OCI-LY7 (cell line): Measurements from ENCODE around the gene CXCL14. TPM values are rescaled to one million over a fixed set of nuclear protein-coding genes. Genes with fewer than 3 reads are reported as not detected.

Experiments
- BruUV-seq: library from RNA; stranded (reverse); fragments of 400-500 nt; replicated peaks from 2 replicates; lab custom pipeline; 2021; lab: Mats Ljungman, UMichigan
- CTCF ChIA-PET: fragments of 300-600 bp; sonication (Branson Sonifier 250); formaldehyde crosslinking; loops from one replicate; lab custom pipeline; 2022; ENCODE audit warnings: antibody characterized with exemption; ENCODE audit not compliant: unreplicated experiment; lab: Charles Lee
- POLR2A ChIA-PET: fragments of 300-600 bp; sonication (Branson Sonifier 250); formaldehyde crosslinking; loops from one replicate; lab custom pipeline; 2022; ENCODE audit warnings: antibody characterized with exemption; lab: Charles Lee
- DNase-seq: peaks from one replicate; pipeline ENCODE4 v3.0.0-alpha.2; 2015; ENCODE audit warnings: low spot score
- H2AFZ ChIP-seq: fragments of 200-600 bp; sonication (generic), shearing (Covaris generic); 2 replicates; pipeline ENCODE4 v1.6.1; 2014; ENCODE audit warnings: mild to moderate bottlenecking, antibody characterized with exemption, low read length, moderate library complexity
- H3K27ac ChIP-seq: fragments of 200-600 bp; sonication (generic); 2 replicates; pipeline ENCODE4 v1.5.1; 2014; ENCODE audit warnings: mixed run types, low read depth, mild to moderate bottlenecking, moderate library complexity, low read length, inconsistent platforms; ENCODE audit not compliant: poor library complexity, severe bottlenecking
- H3K36me3 ChIP-seq: fragments of 200-600 bp; sonication (generic); 2 replicates; pipeline ENCODE4 v1.6.1; 2014; ENCODE audit warnings: mild to moderate bottlenecking, antibody characterized with exemption, low read length, moderate library complexity, mixed read lengths; ENCODE audit not compliant: insufficient read depth
- H3K4me1 ChIP-seq: fragments of 200-600 bp; sonication (generic); 2 replicates; pipeline ENCODE4 v1.5.1; 2014; ENCODE audit warnings: mild to moderate bottlenecking, low read length; ENCODE audit not compliant: insufficient read depth, poor library complexity, severe bottlenecking
- H3K4me2 ChIP-seq: fragments of 200-600 bp; sonication (generic); 2 replicates; pipeline ENCODE4 v1.6.1; 2014; ENCODE audit warnings: mild to moderate bottlenecking, low read length
- H3K4me3 ChIP-seq: fragments of 200-600 bp; sonication (generic); 2 replicates; pipeline ENCODE4 v1.5.1; 2014; ENCODE audit warnings: mild to moderate bottlenecking, low read depth, low read length; ENCODE audit not compliant: poor library complexity, severe bottlenecking
- H3K79me2 ChIP-seq: fragments of 200-600 bp; sonication (generic); 2 replicates; pipeline ENCODE4 v1.6.1; 2016; ENCODE audit warnings: low read depth, mild to moderate bottlenecking, low read length, moderate library complexity, mixed read lengths; ENCODE audit not compliant: insufficient read depth
- H3K9me2 ChIP-seq: fragments of 200-600 bp; sonication (generic); 2 replicates; pipeline ENCODE4 v1.6.1; 2016; ENCODE audit warnings: mild to moderate bottlenecking, low read length, mixed read lengths; ENCODE audit not compliant: insufficient read depth
- H3K9me3 ChIP-seq: fragments of 200-600 bp; sonication (generic); 2 replicates; pipeline ENCODE4 v1.6.1; 2014; ENCODE audit warnings: mild to moderate bottlenecking, mixed run types, low read length, mixed read lengths
- H4K20me1 ChIP-seq: fragments of 200-600 bp; sonication (generic); 2 replicates; pipeline ENCODE4 v1.6.1; 2014; ENCODE audit warnings: mild to moderate bottlenecking, antibody characterized with exemption, low read length, moderate library complexity, mixed read lengths; ENCODE audit not compliant: insufficient read depth
- EZH2phosphoT487 ChIP-seq: fragments of 200-600 bp; sonication (generic); IDR thresholded peaks from 2 replicates; pipeline ENCODE4 v1.6.1; 2018; ENCODE audit warnings: low read depth, borderline replicate concordance, mild to moderate bottlenecking, mixed run types, antibody characterized with exemption, low read length, moderate library complexity, mixed read lengths
- intact Hi-C: fragments of 100-400 bp; cut with micrococcal nuclease; formaldehyde crosslinking; loops from one replicate; pipeline ENCODE4 v1.10.0; 2022; ENCODE audit not compliant: unreplicated experiment
- total RNA-seq, 2 experiments: library from RNA; depleted of rRNA in 1 of 2; stranded (reverse); fragments of >200 nt in 1 of 2; shearing (Covaris generic) in 1 of 2; gene quantifications; 2 replicates each; pipeline ENCODE4 v1.2.3, GENCODE V29; 2014 to 2022
- TF ChIP-seq, protein P1 (sequence below): fragments of 200-600 bp; sonication (generic); conservative IDR thresholded peaks from 2 replicates; pipeline ENCODE4 v1.5.1; 2014; ENCODE audit warnings: mild to moderate bottlenecking, antibody characterized with exemption, low read length, moderate library complexity, mixed read lengths

The CXCL14 gene
- total RNA-seq, 2 experiments from 2014 or later, result not detected

DNA sequence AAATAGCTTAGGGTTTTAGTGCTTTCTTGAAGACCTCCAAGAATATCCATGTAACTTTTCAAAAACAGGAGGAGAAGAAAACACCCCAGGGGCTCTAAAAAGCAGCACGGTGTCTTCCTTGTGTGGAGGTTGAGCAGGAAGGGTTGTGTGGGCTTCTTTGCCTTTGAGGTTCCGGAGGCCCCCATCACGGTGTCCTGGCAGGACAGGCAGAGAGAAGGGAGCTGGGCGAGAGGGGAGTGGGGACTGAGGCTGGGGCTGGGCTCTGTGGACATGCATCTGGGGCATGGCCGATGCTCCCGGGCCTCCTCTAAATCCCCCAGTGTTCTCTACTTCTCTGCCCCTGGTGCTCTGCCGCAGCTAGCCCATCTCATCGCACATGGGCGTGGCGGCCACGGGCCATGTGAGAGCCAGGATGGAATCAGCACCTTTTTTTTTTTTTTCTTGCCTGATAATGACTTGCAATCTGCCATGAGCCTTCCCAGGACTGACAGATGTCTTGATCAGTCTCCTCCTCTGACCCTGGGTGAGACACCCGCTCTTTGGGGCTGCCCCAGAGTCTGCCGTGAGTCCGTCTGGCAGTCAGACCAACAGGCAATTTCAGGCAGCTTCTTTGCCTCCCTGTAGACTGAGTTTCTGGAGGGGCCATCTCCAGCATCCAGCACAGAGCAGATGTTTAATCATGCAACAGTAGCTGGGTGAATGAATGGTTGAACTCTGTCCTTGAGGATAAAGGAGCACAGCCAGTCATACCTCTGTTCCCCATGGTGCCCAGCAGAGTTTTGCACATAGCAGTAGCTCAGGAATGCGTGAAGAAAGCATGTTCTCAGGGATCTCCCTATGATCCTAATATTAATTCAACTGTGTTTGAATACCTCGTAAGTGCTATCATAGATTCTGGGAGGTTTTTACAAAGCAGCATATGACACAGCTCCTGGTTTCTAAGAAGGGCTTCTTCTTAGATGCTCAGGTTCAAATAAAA, 12.1 kb downstream of the CXCL14 start:
- Histone ChIP-seq H3K79me2 (no peaks in the 10 kb centered on the region), H3K4me1 (no peaks in the 10 kb centered on the region), H3K4me3 (no peak overlapping the region), H3K36me3 (no peaks in the 10 kb centered on the region), H3K9me3 (no peaks in the 10 kb centered on the region), H2AFZ (no peak overlapping the region), H4K20me1 (no peaks in the 10 kb centered on the region), H3K4me2 (no peak overlapping the region), H3K27ac (no peak overlapping the region), H3K9me2 (no peaks in the 10 kb centered on the region)
- ChIA-PET CTCF (interaction anchor here (0.6 to 1.9 kb wide), 3 partner anchors 16 to 324 kb away, joined by 3 to 7 read pairs (median 6); no protein-coding TSS in a partner anchor), POLR2A (interaction anchor here (1.1 kb wide), 1 partner anchor 14 kb away, joined by 3 read pairs; no protein-coding TSS in a partner anchor)
- no peak for TF ChIP-seq EZH2phosphoT487
- TF ChIP-seq, protein P1, sequence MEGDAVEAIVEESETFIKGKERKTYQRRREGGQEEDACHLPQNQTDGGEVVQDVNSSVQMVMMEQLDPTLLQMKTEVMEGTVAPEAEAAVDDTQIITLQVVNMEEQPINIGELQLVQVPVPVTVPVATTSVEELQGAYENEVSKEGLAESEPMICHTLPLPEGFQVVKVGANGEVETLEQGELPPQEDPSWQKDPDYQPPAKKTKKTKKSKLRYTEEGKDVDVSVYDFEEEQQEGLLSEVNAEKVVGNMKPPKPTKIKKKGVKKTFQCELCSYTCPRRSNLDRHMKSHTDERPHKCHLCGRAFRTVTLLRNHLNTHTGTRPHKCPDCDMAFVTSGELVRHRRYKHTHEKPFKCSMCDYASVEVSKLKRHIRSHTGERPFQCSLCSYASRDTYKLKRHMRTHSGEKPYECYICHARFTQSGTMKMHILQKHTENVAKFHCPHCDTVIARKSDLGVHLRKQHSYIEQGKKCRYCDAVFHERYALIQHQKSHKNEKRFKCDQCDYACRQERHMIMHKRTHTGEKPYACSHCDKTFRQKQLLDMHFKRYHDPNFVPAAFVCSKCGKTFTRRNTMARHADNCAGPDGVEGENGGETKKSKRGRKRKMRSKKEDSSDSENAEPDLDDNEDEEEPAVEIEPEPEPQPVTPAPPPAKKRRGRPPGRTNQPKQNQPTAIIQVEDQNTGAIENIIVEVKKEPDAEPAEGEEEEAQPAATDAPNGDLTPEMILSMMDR, result peak; percentile 4; the same call in 1 of the 2 replicates
- DNase-seq, result no peak
- BruUV-seq, result no TSS peak
- intact Hi-C loops, result no loop called here

DNA sequence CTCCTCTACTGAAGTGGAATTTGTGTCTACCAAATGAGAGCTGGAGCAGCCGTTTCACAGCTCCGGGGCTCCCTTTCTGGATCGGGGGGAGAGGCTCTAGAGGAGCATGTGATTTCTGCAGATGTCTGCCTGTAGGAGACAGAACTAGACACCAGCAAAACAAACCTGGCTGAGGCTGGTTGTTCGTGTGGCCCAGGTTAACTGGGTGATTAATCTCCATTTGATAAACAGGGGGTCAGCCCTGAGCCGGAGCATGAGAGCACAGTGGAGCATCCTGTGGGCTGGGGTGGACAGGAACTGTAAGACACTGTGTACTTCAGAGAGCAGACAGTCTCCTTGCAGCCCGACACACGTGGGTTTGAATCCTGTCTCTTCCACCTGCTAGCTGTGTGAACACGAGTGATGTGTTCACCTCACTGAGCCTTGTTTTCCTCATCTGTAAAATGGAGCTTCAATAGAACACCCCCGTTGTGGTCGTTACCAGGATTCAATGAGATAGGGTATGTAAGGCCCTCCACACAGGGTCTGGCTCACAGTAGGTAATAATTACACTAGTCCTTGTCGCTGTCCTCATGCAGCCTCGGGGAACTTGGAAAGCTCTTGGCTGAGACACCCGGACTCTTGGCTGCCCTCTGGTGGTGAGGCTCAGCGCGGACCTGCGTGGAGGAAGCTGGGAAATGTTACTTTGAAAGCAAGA, 12.9 kb downstream of the CXCL14 start:
- no peak overlapping the region for H2AFZ ChIP-seq
- ChIA-PET POLR2A (interaction anchor here (0.8 kb wide), 1 partner anchor 912 kb away, joined by 3 read pairs; no protein-coding TSS in a partner anchor), CTCF (interaction anchor here (0.6 to 1.9 kb wide), 3 partner anchors 15 to 325 kb away, joined by 3 to 7 read pairs (median 6); no protein-coding TSS in a partner anchor)
- no peaks in the 10 kb centered on the region for H4K20me1 ChIP-seq
- no peaks in the 10 kb centered on the region for H3K36me3 ChIP-seq
- no peaks in the 10 kb centered on the region for H3K9me2 ChIP-seq
- H3K79me2 ChIP-seq, result no peaks in the 10 kb centered on the region
- TF ChIP-seq EZH2phosphoT487, result no peak
- TF ChIP-seq, protein P1, result peak; percentile 93
- no peak overlapping the region for H3K4me2 ChIP-seq
- DNase-seq, result peak; percentile 49
- intact Hi-C loops, result no loop called here
- no TSS peak for BruUV-seq
- H3K4me3 ChIP-seq, result no peak overlapping the region
- no peaks in the 10 kb centered on the region for H3K4me1 ChIP-seq
- no peaks in the 10 kb centered on the region for H3K9me3 ChIP-seq
- no peak overlapping the region for H3K27ac ChIP-seq
